ENCODE results near the gene TNRC6A.

TNRC6A gene

GRCh38 chr16:24771779-24772157 lies 42.3 kb downstream of the TNRC6A start:
- TF ChIP-seq CTCF (IDR thresholded peaks at IDR 0.05; ENCODE audit: control extremely low read depth, extremely low read depth, low read depth, missing control alignments) = no peak
- ChIA-PET CTCF (no interaction called here), POLR2A (no interaction called here)
- no peak for DNase-seq (ENCODE audit: extremely low spot score)

GRCh38 chr16:24773771-24774427 lies 44.4 kb downstream of the TNRC6A start:
- ChIA-PET POLR2A (no interaction called here), CTCF (interaction anchor here (1.0 kb wide), 1 partner anchor 21 kb away, joined by 3 read pairs; no protein-coding TSS in a partner anchor)
- no peak for DNase-seq (ENCODE audit: extremely low spot score)
- no peak for TF ChIP-seq CTCF (IDR thresholded peaks at IDR 0.05; ENCODE audit: control extremely low read depth, extremely low read depth, low read depth, missing control alignments)

GRCh38 chr16:24774510-24774909 lies 45.1 kb downstream of the TNRC6A start:
- ChIA-PET CTCF (interaction anchor here (1.0 kb wide), 1 partner anchor 21 kb away, joined by 3 read pairs; no protein-coding TSS in a partner anchor), POLR2A (no interaction called here)
- no peak for TF ChIP-seq CTCF (IDR thresholded peaks at IDR 0.05; ENCODE audit: control extremely low read depth, extremely low read depth, low read depth, missing control alignments)
- DNase-seq (ENCODE audit: extremely low spot score) = no peak

- no peak for TF ChIP-seq CTCF (IDR thresholded peaks at IDR 0.05; ENCODE audit: control extremely low read depth, extremely low read depth, low read depth, missing control alignments)
- CTCF ChIA-PET = no interaction called here
- POLR2A ChIA-PET = no interaction called here
- DNase-seq (ENCODE audit: extremely low spot score) = no peak
Measured at GRCh38 chr16:24775455-24775854, 46.0 kb downstream of the TNRC6A start.

GRCh38 chr16:24776501-24777220 lies 47.2 kb downstream of the TNRC6A start:
- POLR2A ChIA-PET = no interaction called here
- TF ChIP-seq CTCF (IDR thresholded peaks at IDR 0.05; ENCODE audit: control extremely low read depth, extremely low read depth, low read depth, missing control alignments) = no peak
- CTCF ChIA-PET = interaction anchor here (1.0 to 1.5 kb wide), 2 partner anchors 25 to 207 kb away, joined by 3 read pairs; no protein-coding TSS in a partner anchor
- no peak for DNase-seq (ENCODE audit: extremely low spot score)

- ChIA-PET CTCF (no interaction called here), POLR2A (no interaction called here)
- no peak for DNase-seq (ENCODE audit: extremely low spot score)
- no peak for TF ChIP-seq CTCF (IDR thresholded peaks at IDR 0.05; ENCODE audit: control extremely low read depth, extremely low read depth, low read depth, missing control alignments)
Measured at GRCh38 chr16:24778671-24779070, 49.2 kb downstream of the TNRC6A start.
